ENCODE data around the gene NT5C1A. TPM values are rescaled to one million over a fixed set of nuclear protein-coding genes. Genes with fewer than 3 reads are reported as not detected.

NT5C1A gene
- total RNA-seq, 1 donor from 2014 or later, result not detected

DNA sequence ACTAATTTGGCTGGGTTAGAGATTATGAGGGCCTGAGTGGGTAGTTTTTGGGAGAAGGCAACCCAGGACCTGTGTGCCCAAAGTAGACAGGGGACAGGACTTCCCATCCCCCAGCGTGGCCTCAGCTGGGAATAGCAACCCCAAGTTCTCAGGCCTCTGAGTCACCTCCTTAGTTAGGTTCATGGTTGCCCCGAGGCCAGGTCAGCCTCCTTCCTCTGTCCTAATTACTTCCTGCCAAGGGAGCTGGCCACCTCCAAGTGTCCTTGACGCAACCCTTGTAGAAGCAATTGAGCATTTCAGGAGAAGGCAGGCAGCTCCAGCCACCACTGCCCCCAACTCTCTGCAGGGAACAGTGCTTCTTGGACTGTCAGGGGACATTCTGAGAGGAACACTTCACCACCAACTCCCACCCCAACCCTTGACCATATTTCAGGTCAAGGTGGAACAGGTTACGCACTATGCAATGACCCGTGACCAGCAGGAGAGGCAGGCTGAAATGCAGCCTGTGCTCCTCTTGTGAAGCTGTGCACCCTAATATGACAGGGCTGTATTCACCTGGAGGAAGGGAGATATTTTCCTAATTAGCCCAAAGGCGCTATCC is 5.1 kb upstream of the NT5C1A start:
- no peaks in the 10 kb centered on the region for H3K36me3 ChIP-seq (ENCODE audit: control insufficient read depth, insufficient read depth, low read length)
- TF ChIP-seq, protein P1, sequence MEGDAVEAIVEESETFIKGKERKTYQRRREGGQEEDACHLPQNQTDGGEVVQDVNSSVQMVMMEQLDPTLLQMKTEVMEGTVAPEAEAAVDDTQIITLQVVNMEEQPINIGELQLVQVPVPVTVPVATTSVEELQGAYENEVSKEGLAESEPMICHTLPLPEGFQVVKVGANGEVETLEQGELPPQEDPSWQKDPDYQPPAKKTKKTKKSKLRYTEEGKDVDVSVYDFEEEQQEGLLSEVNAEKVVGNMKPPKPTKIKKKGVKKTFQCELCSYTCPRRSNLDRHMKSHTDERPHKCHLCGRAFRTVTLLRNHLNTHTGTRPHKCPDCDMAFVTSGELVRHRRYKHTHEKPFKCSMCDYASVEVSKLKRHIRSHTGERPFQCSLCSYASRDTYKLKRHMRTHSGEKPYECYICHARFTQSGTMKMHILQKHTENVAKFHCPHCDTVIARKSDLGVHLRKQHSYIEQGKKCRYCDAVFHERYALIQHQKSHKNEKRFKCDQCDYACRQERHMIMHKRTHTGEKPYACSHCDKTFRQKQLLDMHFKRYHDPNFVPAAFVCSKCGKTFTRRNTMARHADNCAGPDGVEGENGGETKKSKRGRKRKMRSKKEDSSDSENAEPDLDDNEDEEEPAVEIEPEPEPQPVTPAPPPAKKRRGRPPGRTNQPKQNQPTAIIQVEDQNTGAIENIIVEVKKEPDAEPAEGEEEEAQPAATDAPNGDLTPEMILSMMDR (IDR thresholded peaks at IDR 0.05; ENCODE audit: insufficient read depth, low read length, poor library complexity, severe bottlenecking), result no peak
- DNase-seq (ENCODE audit: low read depth), result no peak

DNA sequence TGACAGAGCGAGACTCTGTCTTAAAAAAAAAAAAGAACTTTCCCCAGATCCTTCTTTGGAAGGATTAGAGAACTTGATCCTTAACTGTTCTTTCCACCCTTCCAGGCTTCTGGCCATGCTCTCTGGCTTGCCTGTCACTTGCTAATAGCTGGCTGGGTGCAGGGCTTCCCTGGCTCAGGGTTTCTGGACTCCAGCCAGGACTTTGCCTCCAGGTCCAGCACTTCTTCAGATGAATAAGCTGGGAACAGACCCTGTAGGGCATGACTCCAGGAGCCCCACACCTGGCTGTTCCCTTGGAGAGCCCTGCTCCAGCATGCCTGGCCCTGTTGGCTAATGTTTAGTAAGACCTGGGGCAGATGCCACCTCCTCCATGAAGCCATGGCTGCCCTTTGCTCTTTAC is 3.3 kb upstream of the NT5C1A start:
- no peak for DNase-seq (ENCODE audit: low read depth)
- H3K36me3 ChIP-seq (ENCODE audit: control insufficient read depth, insufficient read depth, low read length), result no peaks in the 10 kb centered on the region
- H3K4me3 ChIP-seq (ENCODE audit: low read depth, low read length), result no peak overlapping the region
- peaks cover 40% of the 10 kb centered on the region for H3K27me3 ChIP-seq (ENCODE audit: control insufficient read depth, insufficient read depth, low read length)
- TF ChIP-seq, protein P1 (IDR thresholded peaks at IDR 0.05; ENCODE audit: insufficient read depth, low read length, poor library complexity, severe bottlenecking), result no peak

More for the DNA sequence above, 5.1 kb upstream of the NT5C1A start:
- Histone ChIP-seq H3K4me3 (ENCODE audit: low read depth, low read length) (no peak overlapping the region), H3K27me3 (ENCODE audit: control insufficient read depth, insufficient read depth, low read length) (peaks cover 35% of the 10 kb centered on the region)

DNA sequence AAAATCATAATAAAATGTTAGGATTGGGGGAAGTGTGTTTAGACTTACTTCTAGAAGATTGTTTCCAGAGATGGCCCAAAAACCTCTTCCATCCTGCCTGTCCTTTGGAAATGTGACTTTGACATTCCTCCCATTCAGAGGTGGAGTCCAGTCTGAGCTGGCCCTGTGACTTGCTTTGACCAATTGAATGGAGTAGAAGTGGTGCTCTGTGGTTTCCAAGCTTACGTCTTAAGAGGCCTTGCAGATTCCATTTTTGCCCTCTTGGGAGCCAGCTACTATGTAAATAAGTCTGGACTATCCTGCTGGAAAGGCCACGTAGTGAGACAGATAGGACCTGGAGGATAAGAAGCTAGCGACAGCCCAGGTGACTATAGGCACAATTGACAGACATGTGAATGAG is 1.3 kb upstream of the NT5C1A start:
- peaks cover 49% of the 10 kb centered on the region for H3K27me3 ChIP-seq (ENCODE audit: control insufficient read depth, insufficient read depth, low read length)
- TF ChIP-seq, protein P1 (IDR thresholded peaks at IDR 0.05; ENCODE audit: insufficient read depth, low read length, poor library complexity, severe bottlenecking), result no peak
- no peak overlapping the region for H3K4me3 ChIP-seq (ENCODE audit: low read depth, low read length)
- no peak for DNase-seq (ENCODE audit: low read depth)
- no peaks in the 10 kb centered on the region for H3K36me3 ChIP-seq (ENCODE audit: control insufficient read depth, insufficient read depth, low read length)

DNA sequence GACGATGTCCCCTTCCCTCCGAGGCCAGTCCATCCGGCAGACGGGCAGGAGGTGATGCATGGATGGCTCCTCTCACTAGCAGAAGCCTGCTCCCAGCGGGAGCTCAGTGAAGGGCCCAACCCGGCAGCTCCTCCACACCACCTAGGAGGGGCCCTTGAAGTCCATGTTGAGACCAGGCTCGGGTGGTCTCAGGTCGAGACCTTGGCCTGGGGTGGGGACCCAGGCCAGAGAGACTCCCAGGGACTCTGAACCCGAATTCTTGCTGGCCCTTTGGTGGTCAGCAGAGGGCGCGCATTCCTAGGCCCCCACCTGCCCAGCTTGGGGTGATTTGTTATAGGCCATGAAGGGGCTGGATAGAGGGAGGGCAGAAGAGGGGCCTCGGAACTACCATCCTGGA is 642 bp upstream of the NT5C1A start:
- H3K36me3 ChIP-seq (ENCODE audit: control insufficient read depth, insufficient read depth, low read length), result no peaks in the 10 kb centered on the region
- peaks cover 53% of the 10 kb centered on the region for H3K27me3 ChIP-seq (ENCODE audit: control insufficient read depth, insufficient read depth, low read length)
- TF ChIP-seq, protein P1 (IDR thresholded peaks at IDR 0.05; ENCODE audit: insufficient read depth, low read length, poor library complexity, severe bottlenecking), result peak; percentile 67
- no peak for DNase-seq (ENCODE audit: low read depth)
- no peak overlapping the region for H3K4me3 ChIP-seq (ENCODE audit: low read depth, low read length)

DNA sequence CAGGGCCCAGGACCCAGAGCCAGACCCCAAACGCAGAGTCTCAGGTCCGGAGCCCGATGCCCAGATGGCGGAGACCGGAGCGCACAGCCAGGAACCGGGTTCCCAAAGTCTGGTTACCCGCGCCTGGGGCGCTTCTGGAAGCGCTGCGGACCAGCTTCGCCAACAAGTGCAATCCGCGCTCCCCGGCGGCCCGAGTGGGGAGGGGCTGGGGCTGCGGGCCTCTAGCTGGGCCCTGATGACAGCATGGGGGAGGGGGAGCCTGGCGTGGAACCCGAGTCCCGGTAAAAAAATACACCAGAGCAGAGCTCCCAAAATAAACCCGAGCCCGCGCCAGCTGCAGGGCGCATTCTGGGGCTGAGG is 494 bp downstream of the NT5C1A start:
- Histone ChIP-seq H3K4me3 (ENCODE audit: low read depth, low read length) (peak overlapping the region; percentile 18), H3K27me3 (ENCODE audit: control insufficient read depth, insufficient read depth, low read length) (peaks cover 55% of the 10 kb centered on the region), H3K36me3 (ENCODE audit: control insufficient read depth, insufficient read depth, low read length) (no peaks in the 10 kb centered on the region)
- DNase-seq (ENCODE audit: low read depth), result no peak
- TF ChIP-seq, protein P1 (IDR thresholded peaks at IDR 0.05; ENCODE audit: insufficient read depth, low read length, poor library complexity, severe bottlenecking), result no peak

DNA sequence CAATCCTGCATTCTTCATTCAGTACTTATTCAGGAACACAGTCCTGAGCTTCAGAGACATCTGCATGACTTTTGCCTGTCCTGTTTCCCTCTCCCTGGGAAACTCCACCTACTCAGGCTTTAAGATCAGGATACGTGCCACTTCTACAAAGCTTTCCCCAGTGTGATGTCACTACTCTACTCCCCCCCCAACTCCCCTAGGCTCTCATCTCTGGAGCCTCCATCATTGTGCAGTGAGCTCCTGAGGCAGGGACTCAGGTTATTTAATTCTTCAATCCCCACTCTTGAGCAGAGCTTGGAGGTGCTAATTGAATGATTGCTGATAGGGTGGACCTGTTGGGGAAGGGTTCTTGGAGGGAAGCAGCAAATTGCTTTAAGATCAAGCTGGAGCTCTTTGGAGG is 1.2 kb downstream of the NT5C1A start:
- no peak overlapping the region for H3K4me3 ChIP-seq (ENCODE audit: low read depth, low read length)
- H3K27me3 ChIP-seq (ENCODE audit: control insufficient read depth, insufficient read depth, low read length), result peaks cover 61% of the 10 kb centered on the region
- no peak for DNase-seq (ENCODE audit: low read depth)
- H3K36me3 ChIP-seq (ENCODE audit: control insufficient read depth, insufficient read depth, low read length), result no peaks in the 10 kb centered on the region
- TF ChIP-seq, protein P1 (IDR thresholded peaks at IDR 0.05; ENCODE audit: insufficient read depth, low read length, poor library complexity, severe bottlenecking), result no peak
